GM12878 (cell line): ENCODE measurements around the gene ORM2. TPM values are rescaled to one million over a fixed set of nuclear protein-coding genes. Genes with fewer than 3 reads are reported as not detected.
A peak's percentile ranks its signal among the peaks of the same experiment; 100 is the strongest.

Experiments
- ATAC-seq: fragments of 200-7000 bp; cut with Tn5 transposase; 3 replicates; pipeline ENCODE4 v1.9.1; 2020; ENCODE audit warnings: mild to moderate bottlenecking, moderate library complexity
- BruUV-seq: library from RNA; stranded (reverse); fragments of 400-500 nt; replicated peaks from 2 replicates; lab custom pipeline; 2021; lab: Mats Ljungman, UMichigan
- CTCF ChIA-PET: fragments of 300-600 bp; sonication (Branson Sonifier 250); formaldehyde crosslinking; extraction: SDS; loops from one replicate; lab custom pipeline; 2021; ENCODE audit warnings: inconsistent platforms; lab: Yijun Ruan, JAX
- POLR2A ChIA-PET: fragments of 350-600 bp; formaldehyde crosslinking; extraction: SDS; loops from one replicate; lab custom pipeline; 2021; ENCODE audit warnings: inconsistent platforms; lab: Charles Lee
- RAD21 ChIA-PET: fragments of 300-600 bp; sonication (Branson Sonifier 250); formaldehyde crosslinking; loops from one replicate; lab custom pipeline; 2023; ENCODE audit warnings: antibody characterized with exemption; ENCODE audit not compliant: unreplicated experiment; lab: Charles Lee
- SMC1A ChIA-PET: fragments of 300-600 bp; sonication (Branson Sonifier 250); formaldehyde crosslinking; loops from one replicate; lab custom pipeline; 2023; ENCODE audit not compliant: unreplicated experiment, uncharacterized antibody; lab: Charles Lee
- DNase-seq: peaks from one replicate; pipeline ENCODE4 v3.0.0-alpha.2; 2011; ENCODE audit warnings: low read depth, low spot score
- FAIRE-seq: peaks from 3 replicates; lab custom pipeline; 2011; peaks lifted over from hg19 to GRCh38; lab: Jason Lieb, UNC
- H2AFZ ChIP-seq: 2 replicates; pipeline ENCODE4 v1.6.0; 2011; ENCODE audit warnings: low read depth, low read length, control low read depth; ENCODE audit not compliant: control insufficient read depth
- H3K27ac ChIP-seq: 2 replicates; pipeline ENCODE4 v1.5.1; 2011; ENCODE audit warnings: control low read depth; ENCODE audit not compliant: control insufficient read depth, insufficient read depth
- H3K27me3 ChIP-seq, 2 experiments: replicated peaks in 1 of 2; 2 replicates each; pipeline versions ENCODE4 v1.6.0 to v1.6.1; 2011; ENCODE audit warnings: low read length in 1 of 2; ENCODE audit not compliant: control insufficient read depth in 2 of 2, insufficient read depth in 2 of 2
- H3K36me3 ChIP-seq, 2 experiments: 2 replicates each; pipeline ENCODE4 v1.5.1; 2011; ENCODE audit warnings: low read length in 1 of 2; ENCODE audit not compliant: control insufficient read depth in 2 of 2, insufficient read depth in 2 of 2
- H3K4me1 ChIP-seq: 2 replicates; pipeline ENCODE4 v1.6.1; 2011; ENCODE audit warnings: mild to moderate bottlenecking, low read length, moderate library complexity, mixed read lengths; ENCODE audit not compliant: control insufficient read depth, insufficient read depth
- H3K4me2 ChIP-seq: 2 replicates; pipeline ENCODE4 v1.6.0; 2011; ENCODE audit warnings: control low read depth; ENCODE audit not compliant: control insufficient read depth, insufficient read depth
- H3K4me3 ChIP-seq: fragments of 200-600 bp; sonication (generic); 2 replicates; pipeline ENCODE4 v1.5.1; 2016
- H3K79me2 ChIP-seq: 2 replicates; pipeline ENCODE4 v1.6.0; 2011; ENCODE audit warnings: low read length; ENCODE audit not compliant: control insufficient read depth, insufficient read depth
- H3K9ac ChIP-seq: 2 replicates; pipeline ENCODE4 v1.8.0; 2011; ENCODE audit warnings: low read length, control low read depth, mixed read lengths; ENCODE audit not compliant: control insufficient read depth, insufficient read depth
- H3K9me3 ChIP-seq: replicated peaks from 3 replicates; pipeline ENCODE4 v1.5.1; 2011; ENCODE audit warnings: mild to moderate bottlenecking, low read length; ENCODE audit not compliant: control insufficient read depth, insufficient read depth
- H4K20me1 ChIP-seq: 2 replicates; pipeline ENCODE4 v1.6.0; 2011; ENCODE audit not compliant: control insufficient read depth, insufficient read depth
- CBX3 ChIP-seq: fragments of 200-600 bp; sonication (generic); IDR thresholded peaks from 2 replicates; pipeline ENCODE4 v1.6.1; 2016; ENCODE audit warnings: low read depth, borderline replicate concordance
- POLR2A ChIP-seq: IDR thresholded peaks from 2 replicates; pipeline ENCODE4 v1.6.1; 2011; ENCODE audit warnings: low read depth, mild to moderate bottlenecking, low read length
- POLR2AphosphoS2 ChIP-seq: IDR thresholded peaks from 2 replicates; pipeline ENCODE4 v1.6.1; 2011; ENCODE audit warnings: low read depth, mild to moderate bottlenecking, low read length, improper control_type of control experiment, moderate library complexity
- POLR2AphosphoS5 ChIP-seq: IDR thresholded peaks from 2 replicates; pipeline ENCODE4 v1.6.1; 2011; ENCODE audit warnings: mild to moderate bottlenecking, low read length, inconsistent platforms
- SUPT20H ChIP-seq: IDR thresholded peaks from 2 replicates; pipeline ENCODE4 v1.6.1; 2011; ENCODE audit warnings: low read depth, mild to moderate bottlenecking, low read length, moderate library complexity, borderline replicate concordance; ENCODE audit not compliant: control insufficient read depth
- YBX1 ChIP-seq: fragments of 450-650 bp; IDR thresholded peaks from 2 replicates; pipeline ENCODE4 v1.6.1; 2016; ENCODE audit warnings: antibody characterized with exemption
- WGBS: methylation state at CpG from one replicate; pipeline ENCODE4 v1.1.6; 2016; ENCODE audit warnings: low lambda C conversion rate; ENCODE audit not compliant: insufficient replicate concordance, insufficient coverage; ENCODE audit errors: missing lambda C conversion rate; 5-methylcytosine and 5-hydroxymethylcytosine counted together
- in situ Hi-C: fragments of 300-500 bp; cut with MboI; formaldehyde crosslinking; loops from 9 replicates; pipeline ENCODE4 v1.14.3; 2018; ENCODE audit warnings: mixed read lengths
- intact Hi-C: fragments of 100-400 bp; cut with micrococcal nuclease; formaldehyde crosslinking; loops from one replicate; pipeline ENCODE4 v1.14.2; 2022; ENCODE audit not compliant: unreplicated experiment
- polyA plus RNA-seq, 11 experiments: library from polyadenylated mRNA; depleted of rRNA in 4 of 11; unstranded in 6 of 11; stranded (reverse) in 5 of 11; fragments of >200 nt; fragmentation: Nextera tagmentation in 4 of 11; fragmentation: Illumina TruSeq in 1 of 11; extraction: Ambion mirVana in 4 of 11; extraction: Trizol in 1 of 11; gene quantifications; 1 replicate in 1 of 11; 2 replicates in 10 of 11; pipeline versions ENCODE4 v1.2.1 to v1.2.3, GENCODE V29; 2011 to 2016; ENCODE audit warnings: inconsistent platforms in 2 of 11, missing spikeins in 2 of 11, low read depth in 1 of 11
- total RNA-seq, 4 experiments: library from RNA; depleted of rRNA in 3 of 4; stranded (reverse); fragments of >200 nt in 3 of 4; fragmentation: Illumina TruSeq in 1 of 4; extraction: Trizol in 1 of 4; gene quantifications; 2 replicates each; pipeline versions ENCODE4 v1.2.1 to v1.2.3, GENCODE V29; 2013 to 2021
- TF ChIP-seq, protein P1 (sequence below): IDR thresholded peaks from 2 replicates; pipeline ENCODE4 v1.6.1; 2012; ENCODE audit warnings: low read depth, low read length, improper control_type of control experiment

ORM2 gene
- total and polyA plus RNA-seq, 10 of the 15 experiments (the other 5 are each of a cell fraction or from before 2014, with no cell fraction given), result 0.64 TPM; not detected in 9

DNA sequence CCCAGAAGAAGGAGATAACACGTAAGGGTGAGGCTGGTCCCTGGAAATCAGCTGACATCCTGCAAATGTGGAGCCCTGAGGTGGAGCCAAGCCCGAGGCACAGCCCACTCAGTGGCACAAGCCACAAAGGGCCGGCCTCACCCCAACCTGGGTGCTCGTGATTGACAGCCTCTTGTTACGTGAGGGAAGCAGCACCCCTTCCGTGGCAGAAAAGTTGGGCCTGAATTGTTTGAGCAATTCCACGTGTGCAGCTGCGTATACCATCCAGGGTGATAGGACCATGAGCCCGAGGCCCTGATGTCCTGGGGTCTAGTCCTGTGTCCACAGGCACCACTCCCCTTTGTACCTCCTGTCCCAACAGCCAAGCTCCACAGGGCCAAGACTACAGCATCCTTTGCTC, 4.8 kb downstream of the ORM2 start:
- in situ Hi-C loops (no loop called here), intact Hi-C loops (no loop called here)
- 89% methylated on average over 9 of the region's 9 CpGs for WGBS
- peaks cover 3% of the 10 kb centered on the region; the same call in 2 of the 3 replicates for H3K9me3 ChIP-seq
- CTCF ChIA-PET, result interaction anchor here (1.2 kb wide), 1 partner anchor 71 kb away, joined by 3 read pairs; no protein-coding TSS in a partner anchor
- H3K4me2 ChIP-seq, result no peak overlapping the region
- DNase-seq (no peak), ATAC-seq (no peak), FAIRE-seq (no peak)
- H3K27me3 ChIP-seq, result no peaks in the 10 kb centered on the region
- H3K36me3 ChIP-seq, result peaks cover 24 to 30% of the 10 kb centered on the region in 2 experiments
- POLR2A ChIA-PET, result no interaction called here
- TF ChIP-seq POLR2AphosphoS2 (no peak), POLR2A (peak; percentile 56)
- 0 out of 2 replicates have a peak, but pooled peaks cover 4% of the 10 kb centered on the region for H4K20me1 ChIP-seq
- RAD21 ChIA-PET, result no interaction called here
- no peak overlapping the region for H3K4me3 ChIP-seq
- H3K79me2 ChIP-seq, result no peaks in the 10 kb centered on the region
- SMC1A ChIA-PET, result no interaction called here
- no peak overlapping the region for H3K27ac ChIP-seq
- BruUV-seq, result no TSS peak
- H3K9ac ChIP-seq, result no peak overlapping the region
- peaks cover 6% of the 10 kb centered on the region; the same call in 1 of the 2 replicates for H3K4me1 ChIP-seq
- H2AFZ ChIP-seq, result no peak overlapping the region

DNA sequence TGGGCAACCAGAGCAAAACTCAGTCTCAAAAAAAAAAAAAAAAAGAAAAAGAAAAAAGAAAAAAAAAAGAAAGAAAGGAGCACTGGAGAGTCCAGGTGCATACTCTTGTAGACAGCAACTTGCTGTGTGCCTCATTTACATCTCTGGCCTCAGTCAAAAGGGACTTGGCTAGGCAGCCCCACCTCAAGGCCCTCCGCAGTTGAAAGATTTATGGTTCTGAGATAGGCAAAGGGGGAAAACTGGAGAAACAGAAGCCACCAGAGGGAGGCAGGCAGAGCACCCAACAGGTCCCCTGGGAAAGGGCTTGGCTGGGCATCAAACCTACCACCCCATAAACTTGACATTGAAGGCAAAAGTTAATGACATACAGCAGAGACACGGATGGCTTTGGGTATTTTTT, 6.1 kb downstream of the ORM2 start:
- TF ChIP-seq, protein P1, sequence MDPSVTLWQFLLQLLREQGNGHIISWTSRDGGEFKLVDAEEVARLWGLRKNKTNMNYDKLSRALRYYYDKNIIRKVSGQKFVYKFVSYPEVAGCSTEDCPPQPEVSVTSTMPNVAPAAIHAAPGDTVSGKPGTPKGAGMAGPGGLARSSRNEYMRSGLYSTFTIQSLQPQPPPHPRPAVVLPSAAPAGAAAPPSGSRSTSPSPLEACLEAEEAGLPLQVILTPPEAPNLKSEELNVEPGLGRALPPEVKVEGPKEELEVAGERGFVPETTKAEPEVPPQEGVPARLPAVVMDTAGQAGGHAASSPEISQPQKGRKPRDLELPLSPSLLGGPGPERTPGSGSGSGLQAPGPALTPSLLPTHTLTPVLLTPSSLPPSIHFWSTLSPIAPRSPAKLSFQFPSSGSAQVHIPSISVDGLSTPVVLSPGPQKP, result no peak
- TF ChIP-seq SUPT20H, result no peak
- no peak for TF ChIP-seq CBX3
- TF ChIP-seq YBX1, result no peak
- TF ChIP-seq POLR2AphosphoS5, result 0 out of 2 replicates have a peak, but pooled peaks have one; percentile 15
- ATAC-seq (no peak), DNase-seq (no peak), FAIRE-seq (no peak)
- intact Hi-C loops (no loop called here), in situ Hi-C loops (no loop called here)
- 96% methylated on average over 2 of the region's 2 CpGs for WGBS
- Histone ChIP-seq H3K9ac (no peak overlapping the region), H3K79me2 (no peaks in the 10 kb centered on the region), H3K27ac (no peak overlapping the region), H3K4me3 (no peak overlapping the region), H3K9me3 (peaks cover 3% of the 10 kb centered on the region; the same call in 2 of the 3 replicates), H3K4me2 (no peak overlapping the region), H4K20me1 (0 out of 2 replicates have a peak, but pooled peaks cover 4% of the 10 kb centered on the region), H3K36me3 (peaks cover 29 to 37% of the 10 kb centered on the region in 2 experiments), H3K4me1 (peaks cover 6% of the 10 kb centered on the region; the same call in 1 of the 2 replicates), H2AFZ (no peak overlapping the region), H3K27me3 (no peaks in the 10 kb centered on the region)
- POLR2A ChIA-PET, result interaction anchor here (0.7 kb wide), 1 partner anchor 661 kb away, joined by 4 read pairs; no protein-coding TSS in a partner anchor
- CTCF ChIA-PET, result no interaction called here
- SMC1A ChIA-PET, result no interaction called here
- BruUV-seq, result no TSS peak
- RAD21 ChIA-PET, result interaction anchor here (1.3 kb wide), 1 partner anchor 70 kb away, joined by 4 read pairs; no protein-coding TSS in a partner anchor
